Measurements from ENCODE around the gene BRD3OS. TPM values are rescaled to one million over a fixed set of nuclear protein-coding genes. Genes with fewer than 3 reads are reported as not detected.

Gene BRD3OS
- total RNA-seq, 2 experiments from 2014 or later, result 13.7 to 21.6 TPM

GRCh38 chr9:133978899-133979272 is 46.4 kb upstream of the BRD3OS start:
- Histone ChIP-seq H3K9me2 (ENCODE audit: insufficient read depth, low read length) (no peaks in the 10 kb centered on the region), H3K4me3 (ENCODE audit: low read depth, low read length, poor library complexity, severe bottlenecking) (peak overlapping the region; percentile 48), H3K9me3 (ENCODE audit: low read length) (no peaks in the 10 kb centered on the region), H3K36me3 (ENCODE audit: insufficient read depth, low read length) (no peaks in the 10 kb centered on the region), H3K79me2 (ENCODE audit: insufficient read depth, low read depth, low read length) (no peaks in the 10 kb centered on the region; the same call in 1 of the 2 replicates), H3K4me1 (ENCODE audit: insufficient read depth, low read length, poor library complexity, severe bottlenecking) (peaks cover 50% of the 10 kb centered on the region), H4K20me1 (ENCODE audit: insufficient read depth, low read length) (0 out of 2 replicates have a peak, but pooled peaks cover 6% of the 10 kb centered on the region), H2AFZ (ENCODE audit: low read length) (no peak overlapping the region), H3K4me2 (ENCODE audit: low read length) (peak overlapping the region; percentile 73), H3K27ac (ENCODE audit: low read depth, low read length, poor library complexity, severe bottlenecking) (peak overlapping the region; percentile 70)
- DNase-seq (ENCODE audit: low spot score), result no peak
- POLR2A ChIA-PET, result interaction anchor here (2.8 kb wide), 1 partner anchor 23 kb away, joined by 15 read pairs; no protein-coding TSS in a partner anchor
- no TSS peak for BruUV-seq (replicated peaks)
- CTCF ChIA-PET (ENCODE audit: unreplicated experiment), result interaction anchor here (0.7 to 0.8 kb wide), 2 partner anchors 30 to 198 kb away, joined by 3 to 4 read pairs; no protein-coding TSS in a partner anchor
- intact Hi-C loops (cut with micrococcal nuclease; ENCODE audit: unreplicated experiment), result loop anchor here (1.0 kb wide), 1 partner anchor 18 kb away; no protein-coding TSS in a partner anchor
- TF ChIP-seq EZH2phosphoT487 (IDR thresholded peaks at IDR 0.05; ENCODE audit: borderline replicate concordance, low read depth, low read length) (no peak), CTCF (conservative IDR thresholded peaks at IDR 0.05; ENCODE audit: low read length) (no peak)

GRCh38 chr9:133979273-133979920 is 45.9 kb upstream of the BRD3OS start:
- ChIA-PET POLR2A (interaction anchor here (1.2 to 2.8 kb wide), 2 partner anchors 17 to 24 kb away, joined by 4 to 15 read pairs; no protein-coding TSS in a partner anchor), CTCF (ENCODE audit: unreplicated experiment) (interaction anchor here (0.8 kb wide), 1 partner anchor 31 kb away, joined by 4 read pairs; no protein-coding TSS in a partner anchor)
- intact Hi-C loops (cut with micrococcal nuclease; ENCODE audit: unreplicated experiment), result loop anchor here (1.0 kb wide), 1 partner anchor 18 kb away; no protein-coding TSS in a partner anchor
- Histone ChIP-seq H3K9me2 (ENCODE audit: insufficient read depth, low read length) (no peaks in the 10 kb centered on the region), H3K79me2 (ENCODE audit: insufficient read depth, low read depth, low read length) (no peaks in the 10 kb centered on the region; the same call in 1 of the 2 replicates), H3K4me2 (ENCODE audit: low read length) (peak overlapping the region; percentile 73), H2AFZ (ENCODE audit: low read length) (peak overlapping the region; percentile 7; the same call in 1 of the 2 replicates), H3K9me3 (ENCODE audit: low read length) (no peaks in the 10 kb centered on the region), H4K20me1 (ENCODE audit: insufficient read depth, low read length) (0 out of 2 replicates have a peak, but pooled peaks cover 6% of the 10 kb centered on the region), H3K4me1 (ENCODE audit: insufficient read depth, low read length, poor library complexity, severe bottlenecking) (peaks cover 45% of the 10 kb centered on the region), H3K27ac (ENCODE audit: low read depth, low read length, poor library complexity, severe bottlenecking) (peak overlapping the region; percentile 70), H3K36me3 (ENCODE audit: insufficient read depth, low read length) (no peaks in the 10 kb centered on the region), H3K4me3 (ENCODE audit: low read depth, low read length, poor library complexity, severe bottlenecking) (peak overlapping the region; percentile 48)
- DNase-seq (ENCODE audit: low spot score), result peak; percentile 86
- no TSS peak for BruUV-seq (replicated peaks)
- no peak for TF ChIP-seq EZH2phosphoT487 (IDR thresholded peaks at IDR 0.05; ENCODE audit: borderline replicate concordance, low read depth, low read length)
- TF ChIP-seq CTCF (conservative IDR thresholded peaks at IDR 0.05; ENCODE audit: low read length), result no peak

Data from OCI-LY7 (cell line).